NT2/D1 (cell line): ENCODE measurements around the gene FAM20C.
"Not testable (repeated sequence)": the region's sequence is repeated elsewhere in the genome, so short reads cannot be mapped to it uniquely, and the experiment has no call there.

Experiments
- DNase-seq: peaks from one replicate; pipeline ENCODE4 v3.0.0-alpha.2; 2011; ENCODE audit warnings: low read depth, low spot score
- H3K27me3 ChIP-seq: 2 replicates; pipeline ENCODE4 v1.6.0; 2011; ENCODE audit warnings: mild to moderate bottlenecking; ENCODE audit not compliant: insufficient read length, insufficient read depth
- H3K36me3 ChIP-seq: 2 replicates; pipeline ENCODE4 v1.6.1; 2011; ENCODE audit warnings: mild to moderate bottlenecking, low read length, mixed read lengths; ENCODE audit not compliant: insufficient read depth, insufficient read length
- H3K4me1 ChIP-seq: 2 replicates; pipeline ENCODE4 v1.5.1; 2011; ENCODE audit not compliant: insufficient read depth, insufficient read length
- H3K4me3 ChIP-seq: 2 replicates; pipeline ENCODE4 v1.5.1; 2011; ENCODE audit warnings: low read depth; ENCODE audit not compliant: insufficient read length
- H3K9ac ChIP-seq: 2 replicates; pipeline ENCODE4 v1.6.0; 2011; ENCODE audit warnings: low read depth; ENCODE audit not compliant: insufficient read length
- H3K9me3 ChIP-seq: 2 replicates; pipeline ENCODE4 v1.5.1; 2011; ENCODE audit warnings: mild to moderate bottlenecking, low read length; ENCODE audit not compliant: insufficient read depth
- SUZ12 ChIP-seq: IDR thresholded peaks from 2 replicates; pipeline ENCODE4 v1.6.1; 2011; ENCODE audit not compliant: insufficient read length, insufficient read depth; ENCODE audit errors: extremely low read depth
- YY1 ChIP-seq: IDR thresholded peaks from 2 replicates; pipeline ENCODE4 v1.6.1; 2011; ENCODE audit not compliant: insufficient read length, insufficient read depth
- ZNF274 ChIP-seq: IDR thresholded peaks from 2 replicates; pipeline ENCODE4 v1.6.1; 2011; ENCODE audit warnings: mild to moderate bottlenecking, low read depth, low read length

FAM20C gene

GRCh38 chr7:260441-261281 is 68.3 kb downstream of the FAM20C start:
- Histone ChIP-seq H3K9me3 (peaks cover 92% of the 10 kb centered on the region), H3K9ac (no peak overlapping the region), H3K27me3 (no peaks in the 10 kb centered on the region), H3K4me3 (no peak overlapping the region), H3K36me3 (peaks cover 38% of the 10 kb centered on the region), H3K4me1 (no peaks in the 10 kb centered on the region)
- TF ChIP-seq YY1 = no peak
- TF ChIP-seq ZNF274 = no peak
- no peak for TF ChIP-seq SUZ12
- no peak for DNase-seq

- Histone ChIP-seq H3K36me3 (peaks cover 33% of the 10 kb centered on the region), H3K4me3 (no peak overlapping the region), H3K27me3 (no peaks in the 10 kb centered on the region), H3K9me3 (peaks cover 92% of the 10 kb centered on the region), H3K4me1 (no peaks in the 10 kb centered on the region), H3K9ac (no peak overlapping the region)
- DNase-seq = no peak
- TF ChIP-seq ZNF274 (no peak), SUZ12 (no peak)
These were observed 69.2 kb downstream of the FAM20C start for GRCh38 chr7:261341-262250.

- Histone ChIP-seq H3K4me1 (no peaks in the 10 kb centered on the region), H3K27me3 (no peaks in the 10 kb centered on the region), H3K36me3 (peaks cover 28% of the 10 kb centered on the region), H3K9me3 (peaks cover 92% of the 10 kb centered on the region), H3K9ac (no peak overlapping the region), H3K4me3 (no peak overlapping the region)
- TF ChIP-seq YY1 (no peak), ZNF274 (no peak), SUZ12 (no peak)
- no peak for DNase-seq
These were observed 69.8 kb downstream of the FAM20C start for GRCh38 chr7:262251-262572.

GRCh38 chr7:262631-263311 is 70.4 kb downstream of the FAM20C start:
- H3K9ac ChIP-seq, DNase-seq, H3K4me3 ChIP-seq, H3K27me3 ChIP-seq, H3K4me1 ChIP-seq: not testable (repeated sequence)
- peaks cover 92% of the 10 kb centered on the region for H3K9me3 ChIP-seq
- H3K36me3 ChIP-seq = peaks cover 26% of the 10 kb centered on the region

- not testable (repeated sequence) for H3K4me3 ChIP-seq
These were observed 71.3 kb downstream of the FAM20C start for GRCh38 chr7:263483-264351.

GRCh38 chr7:264541-265191 is 72.3 kb downstream of the FAM20C start:
- no peaks in the 10 kb centered on the region for H3K4me1 ChIP-seq
- no peaks in the 10 kb centered on the region for H3K27me3 ChIP-seq
- no peak overlapping the region for H3K9ac ChIP-seq
- H3K9me3 ChIP-seq = peaks cover 82% of the 10 kb centered on the region
- DNase-seq = no peak
- H3K36me3 ChIP-seq = peaks cover 17% of the 10 kb centered on the region
- no peak overlapping the region for H3K4me3 ChIP-seq
- TF ChIP-seq SUZ12 (no peak), ZNF274 (no peak), YY1 (no peak)

More at GRCh38 chr7:263483-264351, 71.3 kb downstream of the FAM20C start:
- H3K9me3 ChIP-seq = peaks cover 85% of the 10 kb centered on the region
- not testable (repeated sequence) for H3K27me3 ChIP-seq, H3K9ac ChIP-seq, H3K4me1 ChIP-seq, DNase-seq
- H3K36me3 ChIP-seq = peaks cover 26% of the 10 kb centered on the region
